Renal cortex interstitium (tissue), 11 donors: ENCODE data around the gene SCNM1. TPM values are rescaled to one million over a fixed set of nuclear protein-coding genes. Genes with fewer than 3 reads are reported as not detected.

Source experiments
- DNase-seq, 11 donors: peaks; one replicate each; pipeline ENCODE4 v3.0.0-alpha.2; 2013; ENCODE audit warnings: low read depth in 9 of 11, low spot score in 4 of 11; ENCODE audit errors: extremely low read depth in 1 of 11
- polyA plus RNA-seq, 3 donors: library from polyadenylated mRNA; unstranded; fragments of 120-200 nt; gene quantifications; one replicate each; pipeline ENCODE4 v1.2.1, GENCODE V29; 2013; ENCODE audit not compliant: insufficient read length in 3 of 3

The SCNM1 gene
- polyA plus RNA-seq, 3 donors: 38.4 to 45.2 (median 40.1) TPM

DNA sequence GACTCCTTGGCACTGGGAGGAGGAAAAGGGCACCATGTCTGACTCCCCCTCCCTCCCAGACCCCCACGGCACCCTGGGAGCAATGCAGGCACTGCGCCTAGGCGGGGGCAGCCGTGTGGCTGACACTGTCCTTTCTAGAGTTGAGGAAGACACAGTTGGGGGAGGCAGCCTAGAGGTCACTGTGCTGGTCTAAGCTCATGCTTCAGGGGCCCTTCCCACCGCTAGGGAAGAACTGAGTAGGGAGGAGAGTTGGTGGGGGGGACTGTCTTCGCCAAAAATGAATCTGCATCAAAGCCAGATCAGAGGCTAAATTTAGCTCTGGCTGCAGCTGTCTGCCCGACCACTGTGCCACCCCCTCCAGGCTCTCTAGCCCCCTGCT, 22.9 kb upstream of the SCNM1 start:
- DNase-seq: no peak

DNA sequence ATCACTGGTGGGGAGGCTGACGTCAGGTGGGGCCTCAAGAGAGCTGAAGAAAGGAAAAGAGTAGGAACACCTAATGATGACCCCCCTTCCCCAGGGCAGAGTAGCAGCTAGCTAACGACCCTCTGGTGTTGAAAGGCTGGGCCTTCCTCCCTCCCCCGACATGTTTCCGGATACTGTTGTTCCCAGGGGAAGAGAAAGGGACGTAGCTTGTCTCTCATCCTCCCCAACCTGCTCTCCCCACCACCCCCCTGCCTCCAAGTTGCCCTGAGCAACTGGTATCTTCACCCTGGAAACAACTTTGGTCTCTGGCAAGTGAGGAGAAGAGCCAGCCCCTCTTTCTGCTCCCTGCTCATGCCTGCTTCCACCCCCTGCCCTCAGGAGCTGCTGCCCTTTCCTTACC, 22.0 kb upstream of the SCNM1 start:
- no peak for DNase-seq

DNA sequence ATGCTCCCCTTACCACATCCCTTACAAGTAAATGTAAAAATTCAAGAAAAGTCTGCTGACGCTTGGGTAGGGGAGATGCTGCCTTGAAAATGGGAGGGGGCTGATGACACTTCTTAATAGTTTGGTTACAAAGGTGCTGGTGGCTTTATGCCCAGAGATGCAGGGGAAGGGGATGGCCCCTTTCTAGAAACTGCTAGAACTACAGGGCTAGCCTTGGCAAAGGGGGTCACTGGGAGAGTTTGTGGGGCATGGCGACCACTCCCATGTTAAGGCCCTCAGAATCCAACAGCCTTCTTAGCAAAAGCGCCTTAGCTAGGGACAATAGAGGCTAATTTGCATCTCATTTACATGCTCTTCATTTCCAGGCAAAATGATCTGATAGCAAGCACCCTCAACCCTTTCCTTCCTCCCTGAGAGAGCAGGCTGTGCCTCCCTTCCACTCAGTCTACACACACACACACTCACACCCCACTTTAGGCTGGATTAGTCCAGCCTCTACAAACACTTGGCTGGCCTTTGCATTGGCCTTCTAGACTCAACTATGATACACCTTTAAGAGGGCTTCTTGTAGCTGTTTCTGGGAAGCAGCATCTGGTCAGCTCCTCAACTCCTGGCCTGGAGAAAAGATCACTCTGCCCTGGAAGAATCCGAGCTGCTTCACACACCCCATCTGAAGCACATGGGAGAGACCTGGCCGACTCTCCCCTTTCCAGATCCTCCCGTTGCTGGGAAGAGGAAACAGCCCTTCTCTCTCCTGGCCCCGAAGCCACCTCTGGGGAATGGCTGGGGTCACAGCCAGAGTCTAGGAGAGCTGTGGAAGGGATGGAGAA, 21.3 kb upstream of the SCNM1 start:
- DNase-seq: no peak

DNA sequence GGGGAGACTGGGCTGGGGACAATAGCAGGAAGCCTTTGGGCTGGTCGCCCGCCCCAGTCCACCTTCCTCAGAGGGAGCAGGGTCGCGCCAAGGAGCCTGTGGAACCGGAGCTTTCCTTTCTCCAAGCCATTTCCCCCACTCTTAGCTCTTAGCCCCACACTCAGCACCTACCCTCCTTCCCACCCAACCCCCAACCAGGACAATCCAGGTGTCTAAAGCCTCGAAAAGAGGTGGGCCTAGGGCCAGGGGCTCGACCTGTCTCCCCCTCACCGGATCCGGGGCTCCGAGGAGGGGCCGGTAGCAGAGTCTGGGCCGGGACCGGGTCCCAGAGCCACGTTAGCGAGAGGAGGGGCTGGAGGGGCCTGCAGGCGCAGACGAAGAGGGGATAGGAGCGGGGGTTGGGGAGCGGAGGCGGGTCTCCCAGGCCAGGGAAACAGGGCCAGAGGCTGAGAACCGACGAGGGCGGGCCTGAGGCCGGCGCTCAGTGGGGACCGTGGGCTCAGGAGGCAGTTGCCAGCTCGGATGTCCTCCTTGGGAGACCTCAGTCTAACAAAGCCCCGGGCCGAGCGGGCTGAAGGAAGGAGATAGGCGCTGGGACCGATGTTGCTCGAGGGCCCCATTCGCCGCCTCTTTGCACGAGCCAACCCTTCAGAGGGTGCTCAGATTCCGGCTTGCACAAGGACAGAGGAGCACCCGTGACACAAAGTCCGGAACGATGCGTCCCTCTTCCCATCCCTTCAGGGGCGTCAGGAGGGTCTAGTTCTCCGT, 20.5 kb upstream of the SCNM1 start:
- peak in 1 of 11 donors; percentile 13 for DNase-seq

DNA sequence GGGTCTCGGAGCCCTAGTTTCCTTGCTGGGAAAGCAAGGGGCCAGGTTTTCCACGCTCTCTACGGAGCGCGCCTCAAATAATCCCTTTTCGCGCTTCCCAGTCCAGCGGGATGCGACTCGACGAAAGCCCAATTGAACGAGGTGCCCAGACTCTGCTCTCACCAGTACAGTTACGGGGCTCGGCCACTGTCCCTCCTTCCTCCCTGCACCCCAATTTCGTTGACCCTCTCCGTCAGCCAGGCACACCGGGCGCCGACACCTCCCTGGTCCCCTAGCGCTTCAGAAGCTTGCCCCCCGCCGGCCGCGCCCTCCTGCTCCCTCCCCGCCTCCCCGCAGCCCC, 19.9 kb upstream of the SCNM1 start:
- peak in 1 of 11 donors; percentile 20 for DNase-seq

DNA sequence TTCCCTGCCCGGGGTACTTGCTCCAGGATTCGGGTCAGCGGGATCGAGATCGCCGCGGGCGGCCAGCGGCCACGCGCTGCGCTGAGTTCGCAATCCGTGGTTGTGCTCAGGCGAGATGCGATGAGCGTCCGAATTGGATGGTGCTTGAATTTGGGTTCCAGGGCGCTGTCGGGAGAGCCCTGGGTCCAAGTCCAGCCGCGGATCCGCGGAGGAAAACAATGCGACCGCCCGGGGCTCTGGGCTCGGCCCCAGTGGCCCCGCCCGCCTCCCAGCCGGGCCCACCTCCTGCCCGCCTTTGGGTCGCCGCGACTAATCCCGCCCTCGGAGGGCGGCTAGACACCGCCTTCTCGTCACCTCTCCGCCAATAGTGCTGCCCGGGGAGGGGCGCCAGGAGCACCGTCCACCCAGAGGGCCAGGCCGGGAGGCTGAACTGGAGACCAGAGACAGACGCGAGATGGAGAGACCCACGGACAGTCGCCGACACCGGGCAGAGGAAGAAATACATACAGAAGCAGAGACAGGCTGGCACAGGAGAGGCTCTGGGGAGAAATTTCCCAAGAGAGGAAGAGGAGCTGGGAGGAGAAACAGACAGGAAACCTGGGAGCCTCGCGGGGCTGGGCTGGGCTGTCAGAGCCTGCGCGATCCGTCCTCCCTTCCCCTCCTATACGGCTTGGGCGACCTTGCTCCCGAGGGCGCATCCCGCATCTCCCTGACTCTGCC, 19.4 kb upstream of the SCNM1 start, which contains the start of gene SEMA6C:
Gene SEMA6C (minus strand): TSS at position 220 of the 720 bp plus-strand sequence. CDS start 4,010 bp downstream, outside the sequence.
- DNase-seq: peak in 10 of 11 donors; percentile 75 to 94 (median 88)

DNA sequence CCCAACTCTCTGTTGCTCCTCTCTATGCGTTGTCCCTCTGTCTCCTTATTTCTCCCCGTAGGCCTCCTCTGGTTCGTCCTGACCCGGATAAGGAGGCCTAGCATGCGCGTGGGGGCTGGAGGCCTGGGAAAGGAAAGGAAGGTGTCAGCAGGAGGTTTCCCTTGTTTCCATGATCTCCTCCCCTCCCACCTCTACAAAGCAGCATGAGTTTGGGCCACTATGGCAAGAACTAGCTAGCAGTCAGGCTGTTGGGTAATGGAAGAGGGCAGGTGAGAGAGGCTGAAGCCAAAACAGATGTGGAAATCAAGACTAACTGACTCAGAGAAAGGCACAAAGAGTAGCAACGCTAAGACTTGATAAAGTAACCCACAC, 18.8 kb upstream of the SCNM1 start:
- DNase-seq: no peak

DNA sequence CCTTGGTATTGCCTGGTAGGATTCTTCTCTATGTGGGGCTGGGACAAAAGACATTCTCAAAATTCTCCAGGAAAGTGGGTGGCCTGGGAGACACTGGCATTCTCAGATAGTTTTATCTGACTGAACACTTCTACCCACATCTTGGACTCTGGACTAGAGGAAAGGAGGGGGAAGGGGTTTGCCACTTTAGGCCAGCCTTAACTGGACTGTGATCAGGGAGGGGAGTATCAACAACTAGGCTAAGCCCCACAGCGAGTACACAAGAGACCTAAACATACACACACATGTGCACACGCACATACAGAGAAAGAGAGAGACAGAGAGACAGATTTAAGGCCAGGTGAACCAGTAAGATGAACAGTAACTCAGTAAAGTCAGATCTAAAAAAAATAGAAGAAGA, 18.3 kb upstream of the SCNM1 start:
- DNase-seq: no peak

DNA sequence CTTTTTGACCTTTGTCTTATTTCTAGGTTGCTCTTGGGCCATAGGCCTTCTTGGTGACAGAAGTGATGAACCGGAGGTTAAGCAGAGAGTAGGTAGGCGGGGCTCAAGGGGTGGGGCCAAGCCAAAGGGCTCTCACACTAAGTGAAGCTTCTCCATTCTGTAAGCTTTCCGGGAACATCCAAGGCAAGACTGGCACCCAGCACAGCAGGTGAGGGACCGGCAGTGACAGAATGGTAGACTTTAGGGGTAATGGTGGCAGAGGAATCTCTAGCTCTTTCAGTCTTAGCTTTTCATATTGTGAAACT, 9.5 kb upstream of the SCNM1 start, which contains the start of gene TNFAIP8L2:
Gene TNFAIP8L2 (plus strand): TSS at position 135 of the 305 bp plus-strand sequence. CDS start 2,049 bp downstream, outside the sequence.
- no peak for DNase-seq

DNA sequence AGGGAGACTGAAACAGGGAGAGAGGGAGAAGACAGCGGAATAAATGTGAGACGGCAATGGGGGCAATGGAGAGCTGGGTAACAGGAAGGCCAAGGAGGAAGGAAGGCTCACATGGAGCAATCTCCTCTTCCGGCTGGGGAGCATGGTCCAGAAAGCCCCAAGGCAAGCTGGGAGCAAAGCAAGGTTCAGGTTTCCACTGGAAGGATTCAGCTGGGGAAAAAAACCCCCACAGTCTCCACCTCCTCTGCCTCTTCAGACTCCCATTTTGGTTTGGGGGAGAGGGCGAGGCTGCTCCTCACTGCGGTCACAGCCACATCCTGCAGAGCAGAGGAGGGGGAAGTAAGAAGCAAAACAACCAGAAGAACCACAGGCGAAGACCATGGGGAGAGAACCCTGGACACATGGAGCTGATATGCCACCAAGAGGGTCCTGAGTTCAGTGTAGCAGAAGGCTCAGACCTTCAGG, 8.8 kb upstream of the SCNM1 start:
- no peak for DNase-seq

DNA sequence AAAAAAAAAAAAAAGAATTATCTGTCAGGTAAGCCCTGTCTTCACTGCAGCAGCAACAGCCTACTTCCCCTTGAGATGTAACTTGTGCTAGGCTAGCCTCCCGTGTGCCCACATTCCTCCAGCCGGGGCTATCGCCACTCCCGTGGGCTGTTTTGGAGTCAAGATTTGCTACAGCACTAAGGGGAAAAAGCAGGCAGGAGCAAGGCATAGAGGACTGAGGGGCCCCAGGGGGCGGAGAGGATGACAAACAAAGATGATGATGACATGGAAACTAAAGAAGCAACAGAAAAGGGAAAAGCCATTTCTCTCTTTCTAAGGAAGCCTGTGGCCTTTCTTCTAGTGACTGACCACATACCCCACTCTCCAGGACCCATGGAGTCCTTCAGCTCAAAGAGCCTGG, 7.6 kb upstream of the SCNM1 start:
- DNase-seq: no peak

DNA sequence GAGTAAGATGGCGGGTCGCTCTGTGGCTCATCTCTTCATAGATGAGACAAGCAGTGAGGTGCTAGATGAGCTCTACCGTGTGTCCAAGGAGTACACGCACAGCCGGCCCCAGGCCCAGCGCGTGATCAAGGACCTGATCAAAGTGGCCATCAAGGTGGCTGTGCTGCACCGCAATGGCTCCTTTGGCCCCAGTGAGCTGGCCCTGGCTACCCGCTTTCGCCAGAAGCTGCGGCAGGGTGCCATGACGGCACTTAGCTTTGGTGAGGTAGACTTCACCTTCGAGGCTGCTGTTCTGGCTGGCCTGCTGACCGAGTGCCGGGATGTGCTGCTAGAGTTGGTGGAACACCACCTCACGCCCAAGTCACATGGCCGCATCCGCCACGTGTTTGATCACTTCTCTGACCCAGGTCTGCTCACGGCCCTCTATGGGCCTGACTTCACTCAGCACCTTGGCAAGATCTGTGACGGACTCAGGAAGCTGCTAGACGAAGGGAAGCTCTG, 7.1 kb upstream of the SCNM1 start:
- DNase-seq: no peak

DNA sequence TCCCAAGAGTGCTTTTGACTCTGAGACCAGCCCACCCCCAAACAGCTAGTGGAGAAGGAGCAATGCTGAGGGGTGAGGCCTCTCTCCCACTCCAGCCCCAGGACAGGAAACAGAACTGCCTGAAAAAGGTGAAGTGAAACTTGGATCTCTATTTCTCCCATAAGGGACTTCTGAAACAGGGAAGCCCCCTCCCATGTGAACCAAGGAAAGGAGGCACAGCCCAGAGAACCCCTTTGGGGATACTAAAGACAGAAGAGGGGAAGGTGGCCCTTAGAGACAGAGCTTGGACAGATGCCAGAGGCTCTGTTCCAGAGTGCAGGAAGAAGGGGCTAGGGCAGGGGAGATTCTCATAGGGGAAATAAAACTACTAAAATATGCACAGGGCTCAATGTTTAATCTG, 6.6 kb upstream of the SCNM1 start:
- DNase-seq: no peak

DNA sequence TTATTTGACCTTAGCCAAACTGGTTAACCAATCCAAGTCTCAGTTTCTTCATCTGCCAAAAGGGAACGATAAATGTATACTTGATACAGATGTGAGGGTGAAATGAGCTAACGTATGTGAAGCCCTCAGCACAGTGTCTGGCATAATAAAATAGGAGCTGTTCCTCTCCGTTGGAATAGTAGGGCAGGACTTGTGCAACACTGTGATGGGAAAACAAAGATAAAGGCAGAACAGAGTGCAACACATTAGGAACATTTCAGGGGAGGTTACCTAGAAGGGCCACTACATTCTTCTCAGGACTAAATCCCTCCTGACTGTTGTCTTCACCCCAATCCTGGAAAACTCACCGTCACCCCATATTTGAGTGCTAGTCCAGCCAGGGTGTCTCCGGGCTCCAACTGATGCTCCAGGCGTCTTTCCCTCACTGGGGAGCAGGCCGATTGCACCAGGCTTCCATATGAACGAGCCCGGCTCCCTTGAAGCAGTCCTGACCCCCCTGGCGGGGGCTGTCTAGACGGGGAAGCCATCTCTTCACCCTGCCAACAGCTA, 1.1 kb upstream of the SCNM1 start:
- DNase-seq: no peak

DNA sequence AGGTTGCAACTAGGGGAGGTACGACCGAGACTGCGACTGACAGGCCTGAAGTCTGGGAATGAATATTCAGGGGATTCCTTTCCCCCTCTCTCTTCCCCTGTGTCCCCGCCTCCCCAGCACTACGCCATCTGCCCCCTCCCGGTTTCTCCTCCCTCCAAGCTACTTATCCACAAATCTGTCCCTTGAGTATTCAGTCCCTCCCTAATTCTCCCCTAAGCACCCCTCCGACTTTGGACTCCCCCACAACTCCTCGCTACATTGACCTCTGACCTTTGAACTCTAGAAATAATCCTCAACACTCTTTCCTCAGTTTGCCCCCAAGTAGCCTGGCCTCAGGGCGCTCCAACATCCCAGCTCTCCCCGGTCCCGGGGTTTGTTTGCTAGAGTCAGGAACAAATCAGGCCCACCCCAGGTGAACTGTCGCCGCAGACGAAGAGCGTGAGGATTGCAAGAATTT, 635 bp upstream of the SCNM1 start:
- DNase-seq: peak in 6 of 11 donors; percentile 45 to 67 (median 58)

DNA sequence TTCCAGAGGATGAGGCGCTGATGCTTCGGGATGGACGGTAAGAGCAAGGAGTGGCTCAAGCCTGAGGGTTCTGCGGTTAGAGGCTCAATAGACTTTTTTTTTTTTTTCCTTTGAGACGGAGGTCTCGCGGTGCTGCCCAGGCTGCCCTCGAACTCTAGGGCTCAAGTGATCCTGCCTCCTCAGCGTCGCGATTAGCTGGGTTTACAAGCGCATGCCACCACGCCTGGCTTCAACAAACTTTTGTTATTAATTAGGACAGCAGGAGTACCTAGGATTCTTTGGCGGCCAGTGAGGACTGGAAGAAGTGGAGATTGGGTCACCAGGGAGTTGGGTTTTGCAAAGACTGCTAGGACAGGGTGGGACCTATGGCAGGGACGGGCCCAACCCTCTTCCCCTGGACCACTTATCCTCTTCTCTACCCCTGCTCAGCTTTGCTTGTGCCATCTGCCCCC, 587 bp downstream of the SCNM1 start:
- DNase-seq: peak in 1 of 11 donors; percentile 18

DNA sequence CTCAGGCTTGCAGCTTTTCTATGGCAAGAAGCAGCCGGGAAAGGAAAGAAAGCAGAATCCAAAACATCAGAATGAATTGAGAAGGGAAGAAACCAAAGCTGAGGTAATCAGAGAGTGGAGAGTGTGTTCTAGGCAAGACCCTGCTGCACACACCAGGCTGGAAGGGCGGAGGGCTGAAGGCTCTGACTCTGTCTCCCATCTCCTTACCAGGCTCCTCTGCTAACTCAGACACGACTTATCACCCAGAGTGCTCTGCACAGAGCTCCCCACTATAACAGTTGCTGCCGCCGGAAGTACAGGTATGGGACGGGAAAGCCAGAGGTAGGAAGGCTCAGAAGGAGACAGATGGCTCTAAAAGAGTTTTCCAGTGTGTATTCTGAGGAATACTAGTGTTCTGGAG, 1.2 kb downstream of the SCNM1 start:
- DNase-seq: no peak

DNA sequence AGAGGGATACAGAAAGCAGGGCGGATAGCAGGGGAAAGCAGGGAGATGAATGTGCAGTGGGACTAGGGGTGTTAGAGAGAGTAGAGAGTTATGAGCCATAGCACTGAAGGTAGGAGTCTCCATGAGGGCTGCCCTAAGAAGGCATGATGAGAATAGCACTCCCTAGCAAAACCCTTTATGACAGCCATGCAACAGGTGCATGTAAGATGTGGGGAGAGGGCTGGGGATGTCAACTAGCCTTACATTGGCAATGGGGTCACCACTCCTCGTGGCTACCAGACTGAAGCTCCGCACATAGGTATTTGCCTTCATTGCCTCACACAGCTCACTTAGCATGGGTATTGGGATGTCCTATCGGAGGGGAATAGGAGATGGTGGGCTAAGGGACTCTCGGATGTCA, 5.2 kb downstream of the SCNM1 start:
- no peak for DNase-seq

DNA sequence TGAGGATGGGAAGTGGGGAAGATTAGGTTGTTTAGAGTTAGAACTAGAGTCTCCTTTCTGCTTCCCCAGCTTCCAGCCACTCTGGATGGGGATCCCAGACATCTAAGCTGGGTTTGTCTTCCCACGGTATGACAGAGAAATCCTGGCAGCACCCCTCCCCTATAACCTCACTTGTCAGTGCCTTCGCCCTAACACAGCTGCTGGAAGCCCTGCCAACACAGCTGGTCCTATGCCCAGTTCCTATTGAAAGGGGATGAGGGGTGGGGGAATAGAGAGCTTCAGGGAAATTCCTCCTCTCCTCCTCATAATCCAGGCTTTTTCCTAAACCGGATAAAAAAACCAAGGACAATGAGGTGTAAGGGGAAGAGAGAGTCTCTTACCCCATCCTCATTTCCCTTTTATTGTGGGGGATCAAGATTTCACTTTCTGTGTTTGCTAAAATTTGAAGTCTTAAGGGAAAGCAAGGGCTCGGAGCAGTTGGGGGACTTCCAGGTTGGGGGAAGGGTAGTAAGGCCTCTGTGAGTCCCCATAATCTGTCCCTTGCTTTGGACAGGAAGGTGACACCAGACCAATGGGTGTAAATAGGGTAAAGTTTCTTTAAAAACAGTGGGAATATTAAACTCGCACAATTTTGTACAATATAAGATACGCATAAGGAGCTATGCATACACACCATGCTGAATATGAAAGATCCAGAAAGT, 9.2 kb downstream of the SCNM1 start:
- no peak for DNase-seq
